ENCODE measurements around the gene FAM136A.
"Not testable (repeated sequence)": the region's sequence is repeated elsewhere in the genome, so short reads cannot be mapped to it uniquely, and the experiment has no call there.

FAM136A gene

GRCh38 chr2:70283500-70284191 lies 18.2 kb downstream of the FAM136A start:
- DNase-seq: no peak

GRCh38 chr2:70282439-70282838 lies 19.4 kb downstream of the FAM136A start:
- DNase-seq: no peak

- DNase-seq: no peak
Measured at GRCh38 chr2:70280242-70280798, 21.5 kb downstream of the FAM136A start.

- no peak for DNase-seq
Measured at GRCh38 chr2:70270323-70270722, 31.5 kb downstream of the FAM136A start.

GRCh38 chr2:70269422-70270302 lies 32.2 kb downstream of the FAM136A start:
- not testable (repeated sequence) for DNase-seq

GRCh38 chr2:70266925-70267324 lies 34.9 kb downstream of the FAM136A start:
- not testable (repeated sequence) for DNase-seq

GRCh38 chr2:70261501-70261900 lies 40.4 kb downstream of the FAM136A start:
- no peak for DNase-seq

GRCh38 chr2:70258532-70258875 lies 43.4 kb downstream of the FAM136A start:
- DNase-seq: peak; percentile 7

- DNase-seq: no peak
Measured at GRCh38 chr2:70255637-70256314, 46.1 kb downstream of the FAM136A start.

- DNase-seq: no peak
Measured at GRCh38 chr2:70250434-70250833, 51.4 kb downstream of the FAM136A start.

GRCh38 chr2:70248181-70248847 lies 53.6 kb downstream of the FAM136A start, which contains the start of gene TIA1:
TSS of gene TIA1 (minus strand) at chr2:70248628. CDS start at chr2:70248430, 198 bp downstream.
- DNase-seq: peak; percentile 99

GRCh38 chr2:70247364-70248180 lies 54.3 kb downstream of the FAM136A start:
- DNase-seq: peak; percentile 25

All from fibroblast of upper back skin (primary cell).